GM21447 (cell line): ENCODE data around the gene ATP13A1.
A peak's percentile ranks its signal among the peaks of the same experiment; 100 is the strongest.
"Not testable (repeated sequence)": the region's sequence is repeated elsewhere in the genome, so short reads cannot be mapped to it uniquely, and the experiment has no call there.

Experiments
- ATAC-seq: cut with Tn5 transposase; IDR thresholded peaks from one replicate; pipeline ENCODE4 v1.9.1; 2021; ENCODE audit not compliant: unreplicated experiment

The ATP13A1 gene

DNA sequence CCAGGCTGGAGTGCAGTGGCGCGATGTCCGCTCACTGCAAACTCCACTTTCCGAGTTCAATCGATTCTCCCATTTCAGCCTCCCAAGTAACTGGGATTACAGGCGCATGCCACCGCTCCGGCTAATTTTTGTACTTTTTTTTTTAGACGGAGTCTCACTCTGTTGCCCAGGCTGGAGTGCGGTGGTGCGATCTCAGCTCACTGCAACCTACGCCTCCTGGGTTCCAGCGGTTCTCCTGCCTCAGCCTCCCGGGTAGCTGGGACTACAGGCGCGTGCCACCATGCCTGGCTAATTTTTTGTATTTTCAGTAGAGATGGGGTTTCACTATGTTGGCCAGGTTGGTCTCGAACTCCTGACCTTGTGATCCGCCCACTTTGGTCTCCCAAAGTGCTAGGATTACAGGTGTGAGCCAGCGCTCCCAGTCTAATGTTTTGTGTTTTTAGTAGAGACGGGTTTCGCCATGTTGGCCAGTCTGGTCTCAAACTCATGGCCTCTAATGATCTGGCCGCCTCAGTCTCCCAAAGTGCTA lies 2.0 kb upstream of the ATP13A1 start:
- not testable (repeated sequence) for ATAC-seq

DNA sequence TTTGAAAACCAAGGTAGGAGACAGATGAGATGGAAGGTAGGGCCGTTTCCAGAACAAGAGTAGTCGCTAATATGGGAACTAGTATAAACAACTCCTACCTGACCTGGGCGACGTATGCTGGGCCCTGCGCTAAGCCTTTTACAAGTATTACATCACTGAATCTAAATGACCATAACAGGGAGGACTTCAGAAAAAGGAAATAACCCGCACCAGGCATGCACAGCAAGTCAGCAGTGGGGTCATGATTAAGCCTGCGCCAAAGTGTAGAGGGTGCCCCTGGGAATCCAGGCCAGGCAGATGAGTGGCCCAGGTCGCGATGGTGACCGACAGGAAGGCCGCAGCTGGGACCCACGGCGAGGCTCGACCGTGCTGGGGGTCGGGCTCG lies 613 bp downstream of the ATP13A1 start:
- ATAC-seq = no peak

DNA sequence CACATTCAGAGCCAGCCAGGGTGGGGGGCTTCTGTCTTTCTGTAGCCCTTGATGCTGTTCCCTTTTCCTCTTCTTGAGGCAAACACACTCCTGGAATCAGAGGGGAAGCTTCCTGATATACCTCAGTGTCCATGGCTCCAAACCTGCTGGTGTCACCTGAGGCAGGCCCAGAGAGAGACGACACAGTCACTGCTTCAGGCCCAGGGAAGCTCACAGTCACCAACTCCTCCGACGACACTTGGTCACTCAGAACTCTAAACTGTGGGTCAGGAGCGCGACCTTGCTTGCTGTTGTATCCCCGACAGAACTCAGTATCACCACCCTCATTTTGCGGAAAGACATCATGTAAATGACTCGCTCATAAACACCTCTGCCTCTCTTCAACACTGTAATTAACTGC lies 1.1 kb downstream of the ATP13A1 start:
- ATAC-seq = no peak

DNA sequence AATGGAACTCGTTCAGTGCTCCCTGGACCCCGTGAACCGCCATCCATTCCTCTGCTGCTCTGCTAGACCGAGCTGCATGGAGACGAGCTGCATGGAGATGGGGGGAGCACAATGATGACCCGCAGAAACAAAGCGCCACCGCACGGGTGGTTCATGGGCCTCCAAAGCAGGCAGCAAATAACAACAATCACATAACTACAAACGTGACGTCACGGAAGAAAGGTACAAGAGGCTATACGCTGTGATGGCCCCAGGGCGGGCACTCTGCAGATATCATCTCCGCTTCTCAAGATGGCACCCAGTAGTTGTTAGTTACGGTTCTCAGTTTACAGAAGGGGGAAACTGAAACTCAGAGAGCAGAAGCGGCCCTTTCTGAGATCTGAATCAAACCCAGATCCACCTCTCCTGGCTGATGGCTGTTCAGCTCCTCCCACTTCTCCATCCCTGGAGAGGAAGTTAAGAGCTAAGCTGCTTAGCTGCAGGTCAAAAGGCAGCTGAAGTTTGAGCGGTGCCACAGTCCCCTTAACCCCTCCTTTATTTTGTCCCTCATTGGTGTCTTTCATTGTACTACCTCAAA lies 1.7 kb downstream of the ATP13A1 start:
- peak; percentile 48 for ATAC-seq

DNA sequence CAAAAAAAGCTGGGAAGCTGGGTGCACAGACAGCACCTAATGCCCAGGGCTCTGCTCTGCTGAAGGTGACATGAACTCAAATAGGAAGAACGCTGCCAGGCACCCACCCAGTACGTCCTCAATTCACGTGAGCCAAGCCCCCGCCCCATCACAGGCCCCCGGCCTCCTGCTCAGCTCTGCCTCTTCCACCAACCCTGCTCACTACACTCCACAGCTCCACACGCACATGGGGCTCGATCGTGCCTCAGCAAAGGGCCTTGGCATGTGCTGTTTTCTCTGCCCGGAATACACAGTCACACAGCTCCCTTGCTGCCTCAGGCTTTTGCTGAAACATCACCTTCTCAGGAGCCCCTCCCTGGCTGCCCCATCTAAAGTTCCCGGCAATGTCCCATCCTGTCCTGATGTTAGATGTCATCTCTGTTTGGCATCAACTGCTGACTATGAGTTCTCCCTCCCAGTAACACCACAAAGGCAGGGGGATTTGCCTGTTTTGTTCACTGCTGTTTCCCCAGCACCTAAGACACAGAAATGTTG lies 2.3 kb downstream of the ATP13A1 start:
- no peak for ATAC-seq

DNA sequence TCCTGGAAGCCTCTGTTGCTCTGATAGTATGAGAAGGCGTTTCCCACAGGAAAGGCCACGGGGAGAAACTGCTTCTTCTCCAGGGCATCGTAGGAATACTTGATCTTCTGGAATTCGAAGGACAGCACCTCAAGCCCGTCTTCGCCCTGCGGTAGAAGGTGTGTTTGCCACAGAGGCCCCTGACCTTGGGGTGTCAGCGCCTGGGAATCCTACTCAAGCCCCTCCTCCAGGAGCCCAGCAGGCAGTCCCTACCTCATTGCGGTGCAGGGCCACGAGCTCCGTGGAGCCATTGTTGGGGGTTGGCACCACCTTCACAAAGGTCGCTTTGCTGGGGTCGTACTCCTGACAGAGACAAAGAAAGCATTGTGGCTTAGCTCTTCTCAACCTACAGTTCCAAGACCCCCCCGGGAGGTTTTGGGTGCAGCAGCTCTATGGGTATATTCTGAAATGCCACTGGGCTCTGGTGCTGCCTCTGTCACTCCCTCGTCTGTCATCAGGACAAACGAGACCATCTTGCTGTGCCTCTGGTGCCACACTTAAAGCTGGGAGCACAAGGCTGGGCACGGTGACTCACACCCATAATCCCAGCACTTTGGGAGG lies 3.7 kb downstream of the ATP13A1 start:
- ATAC-seq = no peak

DNA sequence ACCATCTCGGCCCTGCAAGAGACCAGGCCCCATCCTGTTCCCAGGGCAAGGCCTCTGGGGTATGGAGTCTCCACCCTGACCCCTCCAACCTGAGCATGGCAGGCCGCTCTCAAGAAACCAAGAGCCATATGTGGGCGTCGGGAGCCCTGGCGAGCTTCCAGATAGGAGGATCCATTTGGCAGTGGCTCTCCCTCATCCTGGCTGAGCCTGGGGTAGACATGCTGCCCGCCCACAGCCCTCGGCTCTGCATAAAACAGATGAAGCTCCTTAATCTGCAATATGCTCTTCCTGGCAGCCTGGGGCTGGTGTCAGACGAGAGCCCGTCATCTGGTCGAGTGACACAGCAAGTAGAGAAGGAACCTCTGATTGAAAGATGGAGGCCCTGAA lies 6.1 kb downstream of the ATP13A1 start:
- ATAC-seq = no peak

DNA sequence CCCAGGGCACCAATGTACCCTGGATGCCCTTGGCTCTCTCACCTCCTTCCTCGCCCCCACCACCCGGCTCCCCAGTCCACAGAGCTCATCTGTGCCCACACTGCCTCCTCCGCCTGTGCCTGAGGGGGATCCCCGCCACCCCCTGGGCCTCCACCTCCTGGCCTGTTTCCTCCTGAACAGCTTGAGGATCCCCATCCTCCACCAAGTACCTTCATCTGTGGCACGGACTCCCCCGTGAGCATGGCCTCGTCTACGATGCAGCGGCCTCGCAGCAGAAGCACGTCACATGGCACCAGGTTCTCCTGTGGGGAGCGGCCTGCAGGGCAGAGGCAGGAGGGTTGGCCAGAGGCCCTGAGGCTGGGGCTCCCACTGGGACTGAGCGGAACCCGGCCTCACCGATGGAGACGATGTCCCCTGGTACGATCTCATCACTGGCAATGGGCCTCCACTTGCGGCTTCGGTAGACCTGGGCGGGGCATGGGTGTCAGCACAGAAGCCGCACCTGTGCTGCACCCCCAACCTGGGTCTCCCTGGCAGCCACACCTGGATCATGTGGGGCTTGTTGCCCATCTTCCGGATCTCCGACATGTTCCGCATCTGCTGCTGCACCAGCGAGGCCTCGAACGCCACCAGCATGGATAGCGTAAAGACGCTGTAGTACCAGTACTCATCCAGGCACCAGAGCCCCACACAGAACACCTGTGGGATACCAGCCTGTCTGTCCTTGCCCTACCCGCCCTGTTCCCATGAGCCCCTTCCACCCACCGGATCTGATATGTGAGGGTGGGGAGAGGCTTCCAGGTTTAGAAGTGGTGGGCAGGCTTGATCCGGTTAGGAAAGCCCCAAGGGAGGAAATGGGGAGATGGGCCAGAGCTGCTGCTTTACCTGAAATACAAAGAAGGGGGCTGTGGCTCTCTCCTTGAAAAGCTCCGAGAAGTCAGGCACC lies 6.8 kb downstream of the ATP13A1 start:
- no peak for ATAC-seq

DNA sequence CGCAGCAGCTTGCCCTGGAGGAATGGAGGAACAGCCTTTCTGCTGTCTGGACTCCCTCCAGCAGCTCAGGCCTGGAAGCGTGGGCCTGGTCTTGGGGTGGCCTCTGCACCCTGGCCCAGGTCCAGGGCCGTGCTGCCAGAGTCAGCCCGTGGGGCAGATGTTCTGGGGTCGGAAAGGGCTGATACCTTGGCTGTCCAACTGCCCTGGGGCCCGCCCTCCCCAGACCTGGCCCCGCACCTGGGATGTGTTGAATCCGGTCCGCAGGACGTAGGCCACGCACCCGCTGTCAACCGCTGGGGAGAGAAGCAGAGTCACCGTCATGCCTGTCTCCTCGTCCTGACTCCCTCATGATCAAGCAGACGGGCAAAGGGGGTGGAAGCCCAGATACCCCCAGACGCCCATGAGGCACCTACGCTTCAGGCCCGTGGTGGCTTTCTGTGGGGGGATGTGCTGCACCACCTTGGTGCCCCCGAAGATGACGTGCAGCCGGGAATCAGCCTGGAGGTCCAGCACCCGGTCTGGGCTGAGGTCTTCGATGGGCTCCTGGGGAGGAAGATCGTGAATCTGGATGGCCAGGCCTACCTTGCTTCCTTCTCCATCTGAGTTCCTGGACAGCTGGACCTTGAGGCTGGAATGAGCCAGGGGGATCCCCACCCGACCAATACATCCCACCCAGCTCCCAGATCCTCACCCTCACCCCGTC lies 7.7 kb downstream of the ATP13A1 start:
- no peak for ATAC-seq

DNA sequence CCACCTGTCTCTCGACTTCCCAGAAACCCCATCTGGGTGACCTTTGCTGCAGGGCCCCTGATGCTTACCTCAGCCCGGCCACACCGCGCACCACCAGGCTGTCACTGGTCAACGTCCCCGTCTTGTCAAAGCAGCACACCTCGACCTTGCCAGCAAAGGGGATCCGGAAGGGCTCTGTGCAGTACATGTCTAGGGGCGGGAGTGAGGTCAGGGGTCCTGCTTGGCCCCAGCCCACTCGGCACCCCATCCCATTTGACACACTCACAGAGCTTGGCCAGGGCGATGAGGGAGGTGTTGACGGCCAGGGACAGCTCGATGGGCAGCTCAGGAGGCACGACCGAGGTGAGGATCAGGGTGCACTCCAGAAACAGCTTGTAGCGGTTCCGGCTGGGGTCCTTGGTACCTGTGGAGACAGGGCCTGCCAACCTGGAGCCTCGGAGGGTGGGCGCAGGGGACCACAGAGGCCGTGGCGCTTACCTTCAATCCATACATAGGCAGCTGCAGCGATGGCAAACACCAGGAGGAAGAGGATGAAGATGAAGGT lies 8.4 kb downstream of the ATP13A1 start:
- no peak for ATAC-seq

DNA sequence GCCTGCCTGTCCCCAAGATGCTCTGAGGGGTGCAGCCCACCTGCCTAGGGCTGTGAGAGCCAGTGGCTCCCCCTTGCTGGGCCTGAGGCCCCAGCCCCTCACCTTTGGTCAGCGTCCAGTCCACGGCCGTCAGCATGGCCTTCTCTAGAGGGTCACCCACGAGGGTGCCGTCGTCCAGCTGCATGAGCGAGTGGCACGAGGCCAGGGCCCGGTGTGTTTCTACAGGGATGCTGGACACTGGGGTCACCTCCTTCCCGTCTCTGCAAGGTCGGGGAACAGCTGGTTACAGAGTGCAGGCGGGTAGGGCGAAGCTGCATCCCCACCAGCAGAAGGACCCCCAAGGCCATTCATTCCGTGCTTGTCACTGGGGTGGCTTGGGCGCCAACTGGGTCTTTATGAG lies 9.0 kb downstream of the ATP13A1 start:
- no peak for ATAC-seq

DNA sequence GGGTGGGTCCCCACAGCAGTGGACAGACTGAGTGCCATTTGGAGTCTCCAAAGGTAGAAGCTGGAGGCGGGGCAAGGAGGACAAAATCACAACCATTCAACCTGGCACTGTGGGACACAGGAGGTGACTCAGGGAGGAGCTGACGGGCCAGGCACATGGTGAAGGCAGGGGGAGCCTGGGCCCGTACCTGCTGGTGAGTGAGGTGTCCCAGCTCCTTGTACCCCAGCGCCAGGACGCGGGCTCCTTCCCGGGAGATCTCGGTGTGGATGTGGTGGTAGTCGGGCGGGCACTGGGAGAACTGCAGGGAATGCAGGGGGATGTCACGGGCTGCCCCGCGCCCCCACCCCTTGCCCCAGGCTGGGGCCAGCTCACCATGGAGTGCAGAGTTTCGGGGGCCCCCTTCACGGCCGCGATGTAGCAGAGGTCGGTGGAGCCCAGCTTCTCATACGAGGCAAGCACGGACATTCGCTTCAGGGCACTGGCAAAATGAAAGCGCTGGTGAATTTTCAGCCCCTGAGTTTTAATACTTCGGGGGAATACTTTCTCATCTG lies 9.8 kb downstream of the ATP13A1 start:
- no peak for ATAC-seq

DNA sequence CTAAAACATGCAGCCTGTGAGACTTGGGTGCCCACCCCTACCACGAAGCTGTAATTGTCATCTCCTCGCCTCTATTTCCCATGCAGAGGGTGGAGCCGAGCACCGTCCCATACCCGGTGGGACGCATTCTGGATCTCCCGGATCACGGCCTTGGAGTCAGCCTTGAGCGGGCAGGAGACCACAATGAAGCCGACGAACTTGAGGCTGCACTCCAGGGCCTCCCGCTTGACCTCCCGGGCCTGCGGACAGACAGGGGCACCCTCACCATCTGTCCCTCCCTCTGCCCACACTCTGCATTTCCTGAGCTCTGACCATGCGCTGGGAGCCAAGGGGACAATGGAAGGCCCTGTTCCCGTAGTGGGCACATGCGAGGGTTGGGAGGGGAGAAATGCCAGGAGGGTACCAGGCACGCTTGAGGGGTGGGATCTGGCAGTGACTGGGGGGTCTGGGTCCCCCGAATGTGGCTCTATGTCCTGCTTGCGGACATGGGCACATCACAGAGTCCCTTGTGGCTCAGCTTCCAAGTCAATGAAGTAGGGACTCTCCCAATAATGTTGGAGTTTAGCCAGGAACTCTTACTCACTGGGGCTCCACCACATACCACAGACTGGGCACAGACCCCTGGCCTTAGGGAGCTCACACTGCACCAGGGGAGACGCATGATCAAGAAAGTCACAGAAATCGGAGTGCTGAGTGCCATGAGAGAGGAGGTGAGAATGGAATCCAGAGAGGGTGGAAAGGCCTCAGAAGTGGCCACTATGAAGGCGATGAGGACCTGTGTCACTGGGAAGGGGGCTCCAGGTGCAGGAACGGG lies 10.8 kb downstream of the ATP13A1 start:
- ATAC-seq = no peak

DNA sequence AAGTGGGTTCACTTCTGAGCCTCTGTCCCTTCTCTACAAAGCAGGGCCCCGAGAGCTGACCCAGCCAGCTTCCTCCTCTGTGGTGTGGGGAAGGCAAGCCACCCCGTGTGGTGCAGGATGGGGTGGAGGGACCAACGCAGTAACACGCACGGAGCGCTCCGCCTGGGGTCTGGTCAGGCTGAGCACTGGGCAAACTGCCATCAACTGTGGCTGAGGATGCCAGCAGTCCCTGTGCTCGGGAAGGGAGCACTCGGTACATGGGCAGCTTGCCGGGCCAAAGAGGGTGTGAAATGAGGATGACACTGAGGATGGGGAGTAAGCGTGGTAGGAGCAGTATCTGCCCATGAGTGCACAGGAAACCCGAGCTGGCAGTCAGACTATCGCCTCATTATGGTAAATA lies 12.4 kb downstream of the ATP13A1 start:
- no peak for ATAC-seq

DNA sequence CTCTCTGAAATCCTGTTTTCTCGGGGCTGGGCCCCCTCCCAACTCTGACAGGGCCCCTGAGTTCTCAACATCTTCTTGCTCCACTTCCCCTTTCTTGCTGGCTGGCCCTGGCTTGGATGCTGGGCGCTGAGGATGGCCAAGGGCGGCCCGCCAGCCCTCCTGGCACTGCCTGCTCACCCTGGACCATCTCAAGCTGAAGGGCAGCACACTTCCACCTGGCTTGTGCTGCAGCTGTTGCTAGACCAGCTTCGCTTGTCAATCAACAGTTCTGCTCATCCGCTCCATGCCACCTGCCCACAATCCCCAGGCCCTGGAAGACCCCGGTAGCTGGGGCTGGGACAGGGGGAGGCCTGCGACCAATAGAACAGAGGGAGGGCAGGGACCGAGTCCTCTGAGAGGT lies 13.1 kb downstream of the ATP13A1 start:
- ATAC-seq = no peak

DNA sequence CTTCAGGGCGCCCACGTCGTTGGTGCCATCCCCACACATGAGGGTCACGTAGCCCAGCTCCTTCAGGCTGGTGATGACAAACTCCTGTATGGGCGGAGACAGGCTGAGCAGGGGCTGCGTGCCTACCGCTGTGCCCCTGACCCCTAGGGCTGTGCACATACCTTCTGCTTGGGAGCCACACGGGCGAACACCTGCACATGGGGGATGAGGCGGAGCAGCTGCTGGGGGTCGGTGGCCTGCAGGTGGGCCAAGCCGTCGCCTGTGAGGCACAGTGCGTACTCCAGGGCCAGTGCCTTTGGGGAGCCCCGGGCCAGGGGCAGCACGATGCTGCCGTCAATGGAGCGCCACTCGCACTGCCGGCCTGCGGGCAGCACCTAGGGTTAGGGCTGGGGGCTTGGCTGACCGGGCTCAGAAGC lies 13.9 kb downstream of the ATP13A1 start:
- no peak for ATAC-seq

DNA sequence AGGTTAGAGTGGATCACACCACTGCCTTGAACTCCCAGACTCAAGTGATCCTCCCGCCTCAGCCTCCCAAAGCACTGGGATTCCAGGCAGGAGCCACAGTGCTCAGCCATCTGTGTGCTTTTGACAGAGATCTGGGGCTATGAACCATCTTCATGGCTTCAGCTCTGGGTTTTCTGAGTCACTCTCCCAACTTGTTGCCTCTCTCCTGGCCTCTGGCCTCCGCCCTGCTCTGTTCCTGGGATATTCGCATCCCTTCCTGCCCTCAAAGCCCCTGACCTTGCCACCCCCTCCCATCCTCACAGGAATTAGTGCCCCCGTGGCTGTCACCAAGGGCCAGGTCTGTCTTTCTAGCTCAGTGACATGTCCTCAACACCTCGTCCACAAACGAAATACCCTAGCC lies 14.3 kb downstream of the ATP13A1 start:
- no peak for ATAC-seq

DNA sequence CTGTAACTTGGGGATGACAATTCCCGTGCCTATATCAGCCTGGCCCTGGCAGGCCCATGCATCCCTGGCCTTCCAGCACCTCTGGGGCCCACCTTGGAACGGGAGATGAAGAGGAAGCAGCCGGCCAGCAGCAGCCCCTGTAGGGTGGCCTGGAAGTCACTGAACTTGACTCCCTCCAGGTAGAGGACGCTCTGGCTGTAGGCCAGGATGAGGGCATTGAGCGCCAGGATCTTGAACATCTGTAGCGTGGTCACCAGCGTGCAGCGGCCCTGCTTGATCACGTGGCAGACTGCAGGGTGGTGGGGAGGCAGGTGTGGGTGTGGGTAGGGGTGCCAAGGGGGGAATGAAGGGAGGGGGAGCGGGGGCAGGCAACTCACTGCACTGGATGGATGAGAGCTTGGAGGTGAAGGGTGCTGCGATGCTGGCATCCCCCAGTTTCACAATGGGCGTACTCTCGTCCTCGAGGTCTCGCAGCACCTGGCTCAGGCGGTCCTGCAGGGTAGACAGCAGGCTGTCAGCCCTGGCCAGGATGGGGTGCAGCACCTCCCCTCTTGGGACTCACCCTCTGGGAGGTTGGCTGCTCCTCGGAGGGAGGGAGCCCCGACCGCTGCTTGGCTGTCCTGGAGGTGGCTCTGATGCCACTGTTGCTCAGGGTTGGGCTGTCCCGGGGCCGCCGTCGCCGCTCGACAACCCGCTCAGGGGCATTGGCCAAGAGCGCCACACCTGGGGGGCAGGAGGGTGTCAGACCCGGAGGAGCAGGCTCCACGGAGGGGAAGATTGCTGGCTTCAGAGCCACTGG lies 16.2 kb downstream of the ATP13A1 start:
- ATAC-seq = no peak
